GM12878 (cell line): Measurements from ENCODE around the gene RAD51B. TPM values are rescaled to one million over a fixed set of nuclear protein-coding genes. Genes with fewer than 3 reads are reported as not detected.
A peak's percentile ranks its signal among the peaks of the same experiment; 100 is the strongest.

Source experiments
- ATAC-seq: fragments of 200-7000 bp; cut with Tn5 transposase; 3 replicates; pipeline ENCODE4 v1.9.1; 2020; ENCODE audit warnings: mild to moderate bottlenecking, moderate library complexity
- BruUV-seq: library from RNA; stranded (reverse); fragments of 400-500 nt; replicated peaks from 2 replicates; lab custom pipeline; 2021; lab: Mats Ljungman, UMichigan
- CTCF ChIA-PET: fragments of 300-600 bp; sonication (Branson Sonifier 250); formaldehyde crosslinking; extraction: SDS; loops from one replicate; lab custom pipeline; 2021; ENCODE audit warnings: inconsistent platforms; lab: Yijun Ruan, JAX
- POLR2A ChIA-PET: fragments of 350-600 bp; formaldehyde crosslinking; extraction: SDS; loops from one replicate; lab custom pipeline; 2021; ENCODE audit warnings: inconsistent platforms; lab: Charles Lee
- RAD21 ChIA-PET: fragments of 300-600 bp; sonication (Branson Sonifier 250); formaldehyde crosslinking; loops from one replicate; lab custom pipeline; 2023; ENCODE audit warnings: antibody characterized with exemption; ENCODE audit not compliant: unreplicated experiment; lab: Charles Lee
- SMC1A ChIA-PET: fragments of 300-600 bp; sonication (Branson Sonifier 250); formaldehyde crosslinking; loops from one replicate; lab custom pipeline; 2023; ENCODE audit not compliant: unreplicated experiment, uncharacterized antibody; lab: Charles Lee
- DNase-seq: peaks from one replicate; pipeline ENCODE4 v3.0.0-alpha.2; 2011; ENCODE audit warnings: low read depth, low spot score
- FAIRE-seq: peaks from 3 replicates; lab custom pipeline; 2011; peaks lifted over from hg19 to GRCh38; lab: Jason Lieb, UNC
- H2AFZ ChIP-seq: 2 replicates; pipeline ENCODE4 v1.6.0; 2011; ENCODE audit warnings: low read depth, low read length, control low read depth; ENCODE audit not compliant: control insufficient read depth
- H3K27ac ChIP-seq: 2 replicates; pipeline ENCODE4 v1.5.1; 2011; ENCODE audit warnings: control low read depth; ENCODE audit not compliant: control insufficient read depth, insufficient read depth
- H3K27me3 ChIP-seq, 2 experiments: replicated peaks in 1 of 2; 2 replicates each; pipeline versions ENCODE4 v1.6.0 to v1.6.1; 2011; ENCODE audit warnings: low read length in 1 of 2; ENCODE audit not compliant: control insufficient read depth in 2 of 2, insufficient read depth in 2 of 2
- H3K36me3 ChIP-seq, 2 experiments: 2 replicates each; pipeline ENCODE4 v1.5.1; 2011; ENCODE audit warnings: low read length in 1 of 2; ENCODE audit not compliant: control insufficient read depth in 2 of 2, insufficient read depth in 2 of 2
- H3K4me1 ChIP-seq: 2 replicates; pipeline ENCODE4 v1.6.1; 2011; ENCODE audit warnings: mild to moderate bottlenecking, low read length, moderate library complexity, mixed read lengths; ENCODE audit not compliant: control insufficient read depth, insufficient read depth
- H3K4me2 ChIP-seq: 2 replicates; pipeline ENCODE4 v1.6.0; 2011; ENCODE audit warnings: control low read depth; ENCODE audit not compliant: control insufficient read depth, insufficient read depth
- H3K4me3 ChIP-seq: fragments of 200-600 bp; sonication (generic); 2 replicates; pipeline ENCODE4 v1.5.1; 2016
- H3K79me2 ChIP-seq: 2 replicates; pipeline ENCODE4 v1.6.0; 2011; ENCODE audit warnings: low read length; ENCODE audit not compliant: control insufficient read depth, insufficient read depth
- H3K9ac ChIP-seq: 2 replicates; pipeline ENCODE4 v1.8.0; 2011; ENCODE audit warnings: low read length, control low read depth, mixed read lengths; ENCODE audit not compliant: control insufficient read depth, insufficient read depth
- H3K9me3 ChIP-seq: replicated peaks from 3 replicates; pipeline ENCODE4 v1.5.1; 2011; ENCODE audit warnings: mild to moderate bottlenecking, low read length; ENCODE audit not compliant: control insufficient read depth, insufficient read depth
- H4K20me1 ChIP-seq: 2 replicates; pipeline ENCODE4 v1.6.0; 2011; ENCODE audit not compliant: control insufficient read depth, insufficient read depth
- ATF2 ChIP-seq: IDR thresholded peaks from 2 replicates; pipeline ENCODE4 v1.6.1; 2012; ENCODE audit warnings: low read length, inconsistent platforms
- IRF3 ChIP-seq: fragments of 450-650 bp; IDR thresholded peaks from 2 replicates; pipeline ENCODE4 v1.6.1; 2014; ENCODE audit warnings: mild to moderate bottlenecking
- IRF4 ChIP-seq: IDR thresholded peaks from 2 replicates; pipeline ENCODE4 v1.6.1; 2011; ENCODE audit warnings: low read depth, low read length
- JUNB ChIP-seq: IDR thresholded peaks from 2 replicates; pipeline ENCODE4 v1.6.1; 2016; ENCODE audit warnings: antibody characterized with exemption, mild to moderate bottlenecking
- LARP7 ChIP-seq: fragments of 450-650 bp; IDR thresholded peaks from 2 replicates; pipeline ENCODE4 v1.6.1; 2017; ENCODE audit warnings: mild to moderate bottlenecking
- MTA3 ChIP-seq: IDR thresholded peaks from 2 replicates; pipeline ENCODE4 v1.6.1; 2012; ENCODE audit warnings: low read length, inconsistent platforms, borderline replicate concordance
- MYC ChIP-seq: IDR thresholded peaks from 2 replicates; pipeline ENCODE4 v1.6.1; 2011; ENCODE audit warnings: mild to moderate bottlenecking, low read length, moderate library complexity, inconsistent platforms; ENCODE audit not compliant: insufficient read depth, insufficient replicate concordance, insufficient read length, severe bottlenecking
- NFIC ChIP-seq: IDR thresholded peaks from 2 replicates; pipeline ENCODE4 v1.6.1; 2012; ENCODE audit warnings: low read depth, mild to moderate bottlenecking, inconsistent platforms, low read length, moderate library complexity
- NR2C1 ChIP-seq: fragments of 450-650 bp; IDR thresholded peaks from 2 replicates; pipeline ENCODE4 v1.6.1; 2017; ENCODE audit warnings: antibody characterized with exemption, mild to moderate bottlenecking, moderate library complexity
- PAX5 ChIP-seq: IDR thresholded peaks from 2 replicates; pipeline ENCODE4 v1.6.1; 2011; ENCODE audit warnings: low read depth, low read length, borderline replicate concordance
- POLR2AphosphoS5 ChIP-seq: IDR thresholded peaks from 2 replicates; pipeline ENCODE4 v1.6.1; 2011; ENCODE audit warnings: mild to moderate bottlenecking, low read length, inconsistent platforms
- SMAD1 ChIP-seq: fragments of 450-650 bp; IDR thresholded peaks from 2 replicates; pipeline ENCODE4 v1.6.1; 2018; ENCODE audit warnings: mild to moderate bottlenecking, low read depth; ENCODE audit not compliant: partially characterized antibody
- SUZ12 ChIP-seq: fragments of 200-600 bp; sonication (generic); IDR thresholded peaks from one replicate; pipeline ENCODE4 v1.6.1; 2018; ENCODE audit warnings: antibody characterized with exemption, mild to moderate bottlenecking; ENCODE audit not compliant: unreplicated experiment
- TCF3 ChIP-seq: IDR thresholded peaks from 2 replicates; pipeline ENCODE4 v1.6.1; 2012; ENCODE audit warnings: low read depth, mild to moderate bottlenecking, low read length, borderline replicate concordance; ENCODE audit not compliant: insufficient read depth
- WGBS: methylation state at CpG from one replicate; pipeline ENCODE4 v1.1.6; 2016; ENCODE audit warnings: low lambda C conversion rate; ENCODE audit not compliant: insufficient replicate concordance, insufficient coverage; ENCODE audit errors: missing lambda C conversion rate; 5-methylcytosine and 5-hydroxymethylcytosine counted together
- in situ Hi-C: fragments of 300-500 bp; cut with MboI; formaldehyde crosslinking; loops from 9 replicates; pipeline ENCODE4 v1.14.3; 2018; ENCODE audit warnings: mixed read lengths
- intact Hi-C: fragments of 100-400 bp; cut with micrococcal nuclease; formaldehyde crosslinking; loops from one replicate; pipeline ENCODE4 v1.14.2; 2022; ENCODE audit not compliant: unreplicated experiment
- polyA plus RNA-seq, 11 experiments: library from polyadenylated mRNA; depleted of rRNA in 4 of 11; unstranded in 6 of 11; stranded (reverse) in 5 of 11; fragments of >200 nt; fragmentation: Nextera tagmentation in 4 of 11; fragmentation: Illumina TruSeq in 1 of 11; extraction: Ambion mirVana in 4 of 11; extraction: Trizol in 1 of 11; gene quantifications; 1 replicate in 1 of 11; 2 replicates in 10 of 11; pipeline versions ENCODE4 v1.2.1 to v1.2.3, GENCODE V29; 2011 to 2016; ENCODE audit warnings: inconsistent platforms in 2 of 11, missing spikeins in 2 of 11, low read depth in 1 of 11
- total RNA-seq, 4 experiments: library from RNA; depleted of rRNA in 3 of 4; stranded (reverse); fragments of >200 nt in 3 of 4; fragmentation: Illumina TruSeq in 1 of 4; extraction: Trizol in 1 of 4; gene quantifications; 2 replicates each; pipeline versions ENCODE4 v1.2.1 to v1.2.3, GENCODE V29; 2013 to 2021

RAD51B gene
- total and polyA plus RNA-seq, 10 of the 15 experiments (the other 5 are each of a cell fraction or from before 2014, with no cell fraction given), result 9.8 to 26.8 (median 21.3) TPM

GRCh38 chr14:68147303-68147702, 327.7 kb downstream of the RAD51B start (continued):
- no peak for TF ChIP-seq ATF2
- TF ChIP-seq, all 136 proteins: peak for 0

- in situ Hi-C loops (no loop called here), intact Hi-C loops (no loop called here)
- H3K9ac ChIP-seq, result no peak overlapping the region
- H3K27ac ChIP-seq, result no peak overlapping the region
- ATAC-seq (no peak), FAIRE-seq (no peak), DNase-seq (no peak)
- POLR2A ChIA-PET, result interaction anchor here (0.6 kb wide), 1 partner anchor 17 kb away, joined by 3 read pairs; no protein-coding TSS in a partner anchor
- TF ChIP-seq JUNB (peak; percentile 56), TCF3 (no peak)
- no peaks in the 10 kb centered on the region for H4K20me1 ChIP-seq
- no peaks in the 10 kb centered on the region for H3K4me1 ChIP-seq
- no peak overlapping the region for H2AFZ ChIP-seq
- CTCF ChIA-PET, result interaction anchor here (1.0 kb wide), 1 partner anchor 24 kb away, joined by 3 read pairs; no protein-coding TSS in a partner anchor
- H3K4me2 ChIP-seq, result no peak overlapping the region
- no TSS peak for BruUV-seq
- H3K4me3 ChIP-seq, result no peak overlapping the region
- no peaks in the 10 kb centered on the region; the same call in 2 of the 3 replicates for H3K9me3 ChIP-seq
- RAD21 ChIA-PET, result no interaction called here
- H3K27me3 ChIP-seq, result no peaks in the 10 kb centered on the region
- H3K79me2 ChIP-seq, result no peaks in the 10 kb centered on the region
- SMC1A ChIA-PET, result no interaction called here
- no peaks in the 10 kb centered on the region for H3K36me3 ChIP-seq
- 83% methylated on average over 3 of the region's 3 CpGs for WGBS
Measured at GRCh38 chr14:68148276-68148675, 328.7 kb downstream of the RAD51B start.

- intact Hi-C loops (no loop called here), in situ Hi-C loops (no loop called here)
- no peak for TF ChIP-seq IRF3
- TF ChIP-seq IRF4, result no peak
- no peak for TF ChIP-seq NR2C1
- TF ChIP-seq SMAD1, result no peak
- no peak for TF ChIP-seq LARP7
- no peak for TF ChIP-seq MYC
- TF ChIP-seq POLR2AphosphoS5, result no peak
- TF ChIP-seq MTA3, result no peak
- TF ChIP-seq PAX5, result no peak
- no peak for TF ChIP-seq NFIC
- no peak for TF ChIP-seq SUZ12
- Histone ChIP-seq H3K9me3 (no peaks in the 10 kb centered on the region; the same call in 1 of the 3 replicates), H3K4me2 (no peak overlapping the region), H3K79me2 (no peaks in the 10 kb centered on the region), H3K9ac (no peak overlapping the region), H2AFZ (no peak overlapping the region), H3K36me3 (no peaks in the 10 kb centered on the region), H3K27me3 (no peaks in the 10 kb centered on the region), H4K20me1 (no peaks in the 10 kb centered on the region), H3K4me1 (no peaks in the 10 kb centered on the region), H3K27ac (no peak overlapping the region), H3K4me3 (no peak overlapping the region)
- no TSS peak for BruUV-seq
- SMC1A ChIA-PET, result no interaction called here
- DNase-seq, result no peak
- FAIRE-seq, result no peak
- no peak for ATAC-seq
- RAD21 ChIA-PET, result no interaction called here
- CTCF ChIA-PET, result interaction anchor here (0.9 kb wide), 1 partner anchor 13 kb away, joined by 3 read pairs; no protein-coding TSS in a partner anchor
- POLR2A ChIA-PET, result no interaction called here
Measured at GRCh38 chr14:68148763-68149162, 329.2 kb downstream of the RAD51B start.
